ENCODE measurements around the gene POSTN.

Gene POSTN, protein sequence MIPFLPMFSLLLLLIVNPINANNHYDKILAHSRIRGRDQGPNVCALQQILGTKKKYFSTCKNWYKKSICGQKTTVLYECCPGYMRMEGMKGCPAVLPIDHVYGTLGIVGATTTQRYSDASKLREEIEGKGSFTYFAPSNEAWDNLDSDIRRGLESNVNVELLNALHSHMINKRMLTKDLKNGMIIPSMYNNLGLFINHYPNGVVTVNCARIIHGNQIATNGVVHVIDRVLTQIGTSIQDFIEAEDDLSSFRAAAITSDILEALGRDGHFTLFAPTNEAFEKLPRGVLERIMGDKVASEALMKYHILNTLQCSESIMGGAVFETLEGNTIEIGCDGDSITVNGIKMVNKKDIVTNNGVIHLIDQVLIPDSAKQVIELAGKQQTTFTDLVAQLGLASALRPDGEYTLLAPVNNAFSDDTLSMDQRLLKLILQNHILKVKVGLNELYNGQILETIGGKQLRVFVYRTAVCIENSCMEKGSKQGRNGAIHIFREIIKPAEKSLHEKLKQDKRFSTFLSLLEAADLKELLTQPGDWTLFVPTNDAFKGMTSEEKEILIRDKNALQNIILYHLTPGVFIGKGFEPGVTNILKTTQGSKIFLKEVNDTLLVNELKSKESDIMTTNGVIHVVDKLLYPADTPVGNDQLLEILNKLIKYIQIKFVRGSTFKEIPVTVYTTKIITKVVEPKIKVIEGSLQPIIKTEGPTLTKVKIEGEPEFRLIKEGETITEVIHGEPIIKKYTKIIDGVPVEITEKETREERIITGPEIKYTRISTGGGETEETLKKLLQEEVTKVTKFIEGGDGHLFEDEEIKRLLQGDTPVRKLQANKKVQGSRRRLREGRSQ

DNA sequence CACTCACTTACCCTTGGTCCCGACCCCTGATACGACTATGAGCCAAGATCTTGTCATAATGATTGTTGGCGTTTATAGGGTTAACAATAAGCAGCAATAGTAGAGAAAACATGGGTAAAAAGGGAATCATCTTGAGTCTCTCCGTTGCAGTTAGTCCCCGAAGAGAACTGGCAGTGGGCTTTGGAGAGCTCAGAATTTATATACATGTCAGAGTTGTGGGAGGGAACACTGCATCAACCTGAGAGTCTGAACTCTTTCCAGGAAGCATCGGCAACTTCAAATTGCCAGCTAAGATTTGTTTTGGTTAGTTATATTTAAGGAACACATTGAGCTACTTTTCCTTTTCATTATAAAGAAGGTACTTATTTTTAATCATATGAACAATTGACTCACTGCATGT lies at the start of gene POSTN:
TSS of gene POSTN (minus strand) at position 172 of the 400 bp plus-strand sequence. CDS start at position 130, 42 bp downstream.
- ATAC-seq, result peak; percentile 65
- TF ChIP-seq SNAI2 (CRISPR knock-in tag; IDR thresholded peaks at IDR 0.05), result no peak
- no peak for TF ChIP-seq ISL1 (CRISPR knock-in tag; IDR thresholded peaks at IDR 0.05)
- no peak for TF ChIP-seq ZNF565 (CRISPR knock-in tag; conservative IDR thresholded peaks at IDR 0.05; ENCODE audit: low read depth)
- TF ChIP-seq ZNF8 (CRISPR knock-in tag; IDR thresholded peaks at IDR 0.05), result no peak
- no peak for TF ChIP-seq OSR1 (CRISPR knock-in tag; IDR thresholded peaks at IDR 0.05)
- no peak for TF ChIP-seq BACH2 (CRISPR knock-in tag; IDR thresholded peaks at IDR 0.05; ENCODE audit: borderline replicate concordance)
- no peak for TF ChIP-seq ZFP3 (CRISPR knock-in tag; IDR thresholded peaks at IDR 0.05)

DNA sequence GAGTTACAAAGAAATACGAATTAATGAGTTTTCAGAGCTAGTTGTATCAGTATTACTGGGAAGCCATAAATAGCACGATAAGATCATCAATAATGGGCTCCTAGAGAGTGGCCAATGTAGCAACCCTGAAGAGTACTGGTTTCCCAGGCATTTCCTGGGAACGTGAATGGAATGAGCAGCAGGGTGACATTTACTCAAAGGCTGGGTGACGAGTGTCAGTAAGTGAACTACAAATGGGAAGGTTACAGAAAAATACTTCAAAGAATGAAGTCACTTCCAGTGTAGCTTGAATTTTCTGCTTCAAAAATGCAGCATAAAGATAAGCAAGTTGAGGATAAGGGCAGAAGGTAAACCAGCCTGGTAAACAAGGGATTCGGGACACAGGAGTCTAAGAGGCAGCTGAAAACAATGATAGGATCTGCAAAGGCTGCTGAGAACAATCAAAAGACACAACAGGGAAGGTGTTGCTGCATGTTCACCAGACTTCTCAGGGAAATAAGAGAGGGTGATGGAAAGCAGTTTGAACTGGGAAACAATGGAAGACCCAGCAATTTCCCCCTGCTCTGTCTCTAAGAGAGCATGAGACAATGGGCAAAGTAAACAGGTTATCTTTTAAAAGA lies 48.6 kb upstream of the POSTN start:
- TF ChIP-seq, protein P1, sequence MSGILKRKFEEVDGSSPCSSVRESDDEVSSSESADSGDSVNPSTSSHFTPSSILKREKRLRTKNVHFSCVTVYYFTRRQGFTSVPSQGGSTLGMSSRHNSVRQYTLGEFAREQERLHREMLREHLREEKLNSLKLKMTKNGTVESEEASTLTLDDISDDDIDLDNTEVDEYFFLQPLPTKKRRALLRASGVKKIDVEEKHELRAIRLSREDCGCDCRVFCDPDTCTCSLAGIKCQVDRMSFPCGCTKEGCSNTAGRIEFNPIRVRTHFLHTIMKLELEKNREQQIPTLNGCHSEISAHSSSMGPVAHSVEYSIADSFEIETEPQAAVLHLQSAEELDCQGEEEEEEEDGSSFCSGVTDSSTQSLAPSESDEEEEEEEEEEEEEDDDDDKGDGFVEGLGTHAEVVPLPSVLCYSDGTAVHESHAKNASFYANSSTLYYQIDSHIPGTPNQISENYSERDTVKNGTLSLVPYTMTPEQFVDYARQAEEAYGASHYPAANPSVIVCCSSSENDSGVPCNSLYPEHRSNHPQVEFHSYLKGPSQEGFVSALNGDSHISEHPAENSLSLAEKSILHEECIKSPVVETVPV (CRISPR knock-in tag; IDR thresholded peaks at IDR 0.05), result no peak
- no peak for TF ChIP-seq ISL1 (CRISPR knock-in tag; IDR thresholded peaks at IDR 0.05)
- no peak for TF ChIP-seq CSDC2 (CRISPR knock-in tag; IDR thresholded peaks at IDR 0.05)
- TF ChIP-seq GLIS3 (CRISPR knock-in tag; IDR thresholded peaks at IDR 0.05), result no peak
- no peak for TF ChIP-seq TOX (CRISPR knock-in tag; IDR thresholded peaks at IDR 0.05; ENCODE audit: borderline replicate concordance)
- TF ChIP-seq ZNF565 (CRISPR knock-in tag; conservative IDR thresholded peaks at IDR 0.05; ENCODE audit: low read depth), result no peak
- ATAC-seq, result no peak

DNA sequence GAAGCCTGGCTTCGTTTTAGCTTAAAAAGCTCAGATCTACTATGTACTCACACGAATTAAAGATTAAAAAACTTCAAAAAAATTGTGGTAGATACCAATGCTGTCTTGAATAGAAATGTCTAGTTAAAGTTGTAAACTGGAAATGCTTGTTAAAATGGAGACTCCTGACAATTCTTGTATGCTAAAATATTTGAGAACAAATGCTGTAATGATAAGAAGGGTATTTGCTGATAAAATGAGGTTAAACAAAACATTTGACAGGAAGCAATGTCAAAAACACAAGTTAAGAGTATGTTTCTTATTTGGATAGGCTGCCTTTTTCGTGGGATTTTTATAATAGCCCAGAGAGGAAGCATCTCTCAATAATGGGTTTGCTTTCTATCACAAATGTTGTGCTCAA lies 48.0 kb upstream of the POSTN start:
- TF ChIP-seq CSDC2 (CRISPR knock-in tag; IDR thresholded peaks at IDR 0.05) (no peak), ZNF565 (CRISPR knock-in tag; conservative IDR thresholded peaks at IDR 0.05; ENCODE audit: low read depth) (no peak), ZNF8 (CRISPR knock-in tag; IDR thresholded peaks at IDR 0.05) (no peak), SNAI2 (CRISPR knock-in tag; IDR thresholded peaks at IDR 0.05) (no peak)
- TF ChIP-seq, protein P2, sequence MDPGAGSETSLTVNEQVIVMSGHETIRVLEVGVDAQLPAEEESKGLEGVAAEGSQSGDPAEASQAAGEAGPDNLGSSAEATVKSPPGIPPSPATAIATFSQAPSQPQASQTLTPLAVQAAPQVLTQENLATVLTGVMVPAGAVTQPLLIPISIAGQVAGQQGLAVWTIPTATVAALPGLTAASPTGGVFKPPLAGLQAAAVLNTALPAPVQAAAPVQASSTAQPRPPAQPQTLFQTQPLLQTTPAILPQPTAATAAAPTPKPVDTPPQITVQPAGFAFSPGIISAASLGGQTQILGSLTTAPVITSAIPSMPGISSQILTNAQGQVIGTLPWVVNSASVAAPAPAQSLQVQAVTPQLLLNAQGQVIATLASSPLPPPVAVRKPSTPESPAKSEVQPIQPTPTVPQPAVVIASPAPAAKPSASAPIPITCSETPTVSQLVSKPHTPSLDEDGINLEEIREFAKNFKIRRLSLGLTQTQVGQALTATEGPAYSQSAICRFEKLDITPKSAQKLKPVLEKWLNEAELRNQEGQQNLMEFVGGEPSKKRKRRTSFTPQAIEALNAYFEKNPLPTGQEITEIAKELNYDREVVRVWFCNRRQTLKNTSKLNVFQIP (CRISPR knock-in tag; IDR thresholded peaks at IDR 0.05; ENCODE audit: borderline replicate concordance, low read depth), result no peak
- no peak for ATAC-seq

DNA sequence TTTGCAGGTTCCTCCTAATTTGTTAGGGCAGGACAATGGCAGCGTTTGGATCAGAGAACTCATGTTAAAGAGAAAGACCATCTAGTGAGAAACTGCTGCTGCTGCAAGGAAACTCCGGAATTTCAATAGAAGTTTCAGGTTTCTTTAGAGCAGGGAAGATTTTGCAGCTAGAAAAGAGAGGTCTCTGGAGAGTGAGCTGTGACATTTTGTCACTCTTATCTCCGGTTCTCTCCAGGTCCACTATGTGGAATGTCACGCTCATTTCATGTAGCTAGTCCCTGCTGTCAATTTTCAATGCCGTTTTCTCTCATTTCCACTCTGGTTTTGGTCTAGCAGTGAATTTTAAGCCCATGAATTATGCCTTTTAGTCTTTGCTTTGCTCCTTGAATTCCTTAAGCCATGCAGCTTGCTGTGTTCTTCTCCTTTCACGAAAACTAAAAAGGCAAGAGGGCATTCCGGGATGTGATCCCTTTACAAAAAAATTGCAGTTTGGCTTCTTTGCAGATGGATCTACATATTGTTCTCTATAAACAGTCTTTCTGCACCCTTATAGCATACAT lies 46.7 kb upstream of the POSTN start:
- ATAC-seq, result peak; percentile 47
- TF ChIP-seq TOX (CRISPR knock-in tag; IDR thresholded peaks at IDR 0.05; ENCODE audit: borderline replicate concordance), result no peak
- TF ChIP-seq RARB (CRISPR knock-in tag; IDR thresholded peaks at IDR 0.05), result no peak
- no peak for TF ChIP-seq ZFP30 (CRISPR knock-in tag; IDR thresholded peaks at IDR 0.05)
- TF ChIP-seq ISL1 (CRISPR knock-in tag; IDR thresholded peaks at IDR 0.05), result no peak
- no peak for TF ChIP-seq ZNF70 (CRISPR knock-in tag; IDR thresholded peaks at IDR 0.05)
- TF ChIP-seq TCF4 (CRISPR knock-in tag; IDR thresholded peaks at IDR 0.05; ENCODE audit: borderline replicate concordance), result no peak
- TF ChIP-seq, protein P3, sequence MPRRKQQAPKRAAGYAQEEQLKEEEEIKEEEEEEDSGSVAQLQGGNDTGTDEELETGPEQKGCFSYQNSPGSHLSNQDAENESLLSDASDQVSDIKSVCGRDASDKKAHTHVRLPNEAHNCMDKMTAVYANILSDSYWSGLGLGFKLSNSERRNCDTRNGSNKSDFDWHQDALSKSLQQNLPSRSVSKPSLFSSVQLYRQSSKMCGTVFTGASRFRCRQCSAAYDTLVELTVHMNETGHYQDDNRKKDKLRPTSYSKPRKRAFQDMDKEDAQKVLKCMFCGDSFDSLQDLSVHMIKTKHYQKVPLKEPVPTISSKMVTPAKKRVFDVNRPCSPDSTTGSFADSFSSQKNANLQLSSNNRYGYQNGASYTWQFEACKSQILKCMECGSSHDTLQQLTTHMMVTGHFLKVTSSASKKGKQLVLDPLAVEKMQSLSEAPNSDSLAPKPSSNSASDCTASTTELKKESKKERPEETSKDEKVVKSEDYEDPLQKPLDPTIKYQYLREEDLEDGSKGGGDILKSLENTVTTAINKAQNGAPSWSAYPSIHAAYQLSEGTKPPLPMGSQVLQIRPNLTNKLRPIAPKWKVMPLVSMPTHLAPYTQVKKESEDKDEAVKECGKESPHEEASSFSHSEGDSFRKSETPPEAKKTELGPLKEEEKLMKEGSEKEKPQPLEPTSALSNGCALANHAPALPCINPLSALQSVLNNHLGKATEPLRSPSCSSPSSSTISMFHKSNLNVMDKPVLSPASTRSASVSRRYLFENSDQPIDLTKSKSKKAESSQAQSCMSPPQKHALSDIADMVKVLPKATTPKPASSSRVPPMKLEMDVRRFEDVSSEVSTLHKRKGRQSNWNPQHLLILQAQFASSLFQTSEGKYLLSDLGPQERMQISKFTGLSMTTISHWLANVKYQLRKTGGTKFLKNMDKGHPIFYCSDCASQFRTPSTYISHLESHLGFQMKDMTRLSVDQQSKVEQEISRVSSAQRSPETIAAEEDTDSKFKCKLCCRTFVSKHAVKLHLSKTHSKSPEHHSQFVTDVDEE (CRISPR knock-in tag; IDR thresholded peaks at IDR 0.05), result no peak
- TF ChIP-seq ZC3H10 (CRISPR knock-in tag; IDR thresholded peaks at IDR 0.05), result no peak
- TF ChIP-seq BACH2 (CRISPR knock-in tag; IDR thresholded peaks at IDR 0.05; ENCODE audit: borderline replicate concordance), result no peak
- TF ChIP-seq, protein P4, sequence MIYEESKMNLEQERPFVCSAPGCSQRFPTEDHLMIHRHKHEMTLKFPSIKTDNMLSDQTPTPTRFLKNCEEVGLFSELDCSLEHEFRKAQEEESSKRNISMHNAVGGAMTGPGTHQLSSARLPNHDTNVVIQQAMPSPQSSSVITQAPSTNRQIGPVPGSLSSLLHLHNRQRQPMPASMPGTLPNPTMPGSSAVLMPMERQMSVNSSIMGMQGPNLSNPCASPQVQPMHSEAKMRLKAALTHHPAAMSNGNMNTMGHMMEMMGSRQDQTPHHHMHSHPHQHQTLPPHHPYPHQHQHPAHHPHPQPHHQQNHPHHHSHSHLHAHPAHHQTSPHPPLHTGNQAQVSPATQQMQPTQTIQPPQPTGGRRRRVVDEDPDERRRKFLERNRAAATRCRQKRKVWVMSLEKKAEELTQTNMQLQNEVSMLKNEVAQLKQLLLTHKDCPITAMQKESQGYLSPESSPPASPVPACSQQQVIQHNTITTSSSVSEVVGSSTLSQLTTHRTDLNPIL (CRISPR knock-in tag; IDR thresholded peaks at IDR 0.05; ENCODE audit: low read depth), result no peak
- TF ChIP-seq ZNF8 (CRISPR knock-in tag; IDR thresholded peaks at IDR 0.05), result no peak
- no peak for TF ChIP-seq PPARA (CRISPR knock-in tag; IDR thresholded peaks at IDR 0.05; ENCODE audit: borderline replicate concordance)
- TF ChIP-seq, protein P2 (CRISPR knock-in tag; IDR thresholded peaks at IDR 0.05; ENCODE audit: borderline replicate concordance, low read depth), result no peak
- no peak for TF ChIP-seq ZFP3 (CRISPR knock-in tag; IDR thresholded peaks at IDR 0.05)
- TF ChIP-seq, protein P1 (CRISPR knock-in tag; IDR thresholded peaks at IDR 0.05), result no peak
- TF ChIP-seq SNAI2 (CRISPR knock-in tag; IDR thresholded peaks at IDR 0.05), result no peak
